ENCODE results near the gene CALML4. TPM values are rescaled to one million over a fixed set of nuclear protein-coding genes. Genes with fewer than 3 reads are reported as not detected.

CALML4 gene
- total RNA-seq, 2 experiments from 2014 or later: 1.5 to 2.0 TPM

- no peaks in the 10 kb centered on the region for H3K27me3 Mint-ChIP-seq
- intact Hi-C loops (cut with DNase I, micrococcal nuclease): no loop called here
- H3K4me1 Mint-ChIP-seq (ENCODE audit: low read depth): no peaks in the 10 kb centered on the region
- no peak for TF ChIP-seq CTCF (IDR thresholded peaks at IDR 0.05)
- H3K36me3 ChIP-seq (ENCODE audit: insufficient read depth, low read length): no peaks in the 10 kb centered on the region
- H3K4me3 Mint-ChIP-seq: no peak overlapping the region
- no peaks in the 10 kb centered on the region for H3K4me1 ChIP-seq (ENCODE audit: insufficient read depth, low read length)
- peaks cover 24% of the 10 kb centered on the region for H3K36me3 Mint-ChIP-seq (ENCODE audit: low read depth)
- peaks cover 16 to 17% of the 10 kb centered on the region in 2 experiments for H3K9me3 ChIP-seq (ENCODE audit: control insufficient read depth in 1 of 2, insufficient read depth in 1 of 2, low read length in 2 of 2)
- CTCF ChIA-PET: interaction anchor here (0.7 kb wide), 1 partner anchor 13 kb away, joined by 3 read pairs; no protein-coding TSS in a partner anchor
- POLR2A ChIA-PET: interaction anchor here (0.6 kb wide), 1 partner anchor 9 kb away, joined by 4 read pairs; no protein-coding TSS in a partner anchor
- no peaks in the 10 kb centered on the region for H3K27me3 ChIP-seq (ENCODE audit: control insufficient read depth in 1 of 2, insufficient read depth in 2 of 2, low read length in 2 of 2)
- H3K9me3 Mint-ChIP-seq: peaks cover 3% of the 10 kb centered on the region
- H3K27ac ChIP-seq (ENCODE audit: low read depth in 1 of 2, low read length in 2 of 2): no peak overlapping the region
- no peak overlapping the region for H3K4me3 ChIP-seq (ENCODE audit: low read length)
- ATAC-seq (ENCODE audit: poor library complexity) (no peak), DNase-seq (no peak)
- H3K27ac Mint-ChIP-seq: no peak overlapping the region
These were observed 39.1 kb upstream of the CALML4 start for GRCh38 chr15:68244235-68244634.

- Mint-ChIP-seq H3K36me3 (ENCODE audit: low read depth) (peaks cover 24% of the 10 kb centered on the region), H3K4me1 (ENCODE audit: low read depth) (no peaks in the 10 kb centered on the region), H3K27me3 (no peaks in the 10 kb centered on the region), H3K4me3 (no peak overlapping the region), H3K9me3 (peaks cover 3% of the 10 kb centered on the region), H3K27ac (no peak overlapping the region)
- Histone ChIP-seq H3K27me3 (ENCODE audit: control insufficient read depth in 1 of 2, insufficient read depth in 2 of 2, low read length in 2 of 2) (no peaks in the 10 kb centered on the region), H3K4me1 (ENCODE audit: insufficient read depth, low read length) (no peaks in the 10 kb centered on the region), H3K9me3 (ENCODE audit: control insufficient read depth in 1 of 2, insufficient read depth in 1 of 2, low read length in 2 of 2) (peaks cover 16 to 17% of the 10 kb centered on the region in 2 experiments), H3K27ac (ENCODE audit: low read depth in 1 of 2, low read length in 2 of 2) (no peak overlapping the region), H3K4me3 (ENCODE audit: low read length) (no peak overlapping the region), H3K36me3 (ENCODE audit: insufficient read depth, low read length) (no peaks in the 10 kb centered on the region)
- ChIA-PET CTCF (interaction anchor here (1.3 kb wide), 1 partner anchor 12 kb away, joined by 3 read pairs; no protein-coding TSS in a partner anchor), POLR2A (interaction anchor here (0.7 to 0.8 kb wide), 2 partner anchors 16 to 28 kb away, joined by 4 to 5 read pairs; no protein-coding TSS in a partner anchor)
- intact Hi-C loops (cut with DNase I, micrococcal nuclease): no loop called here
- DNase-seq: no peak
- TF ChIP-seq CTCF (IDR thresholded peaks at IDR 0.05): no peak
- no peak for ATAC-seq (ENCODE audit: poor library complexity)
These were observed 36.2 kb upstream of the CALML4 start for GRCh38 chr15:68241088-68241935.

GRCh38 chr15:68239025-68239424, 33.9 kb upstream of the CALML4 start:
- no peak for TF ChIP-seq CTCF (IDR thresholded peaks at IDR 0.05)
- CTCF ChIA-PET: no interaction called here
- POLR2A ChIA-PET: no interaction called here

More at GRCh38 chr15:68239025-68239424, 33.9 kb upstream of the CALML4 start:
- Mint-ChIP-seq H3K27ac (no peak overlapping the region), H3K4me3 (no peak overlapping the region), H3K27me3 (no peaks in the 10 kb centered on the region), H3K4me1 (ENCODE audit: low read depth) (no peaks in the 10 kb centered on the region), H3K36me3 (ENCODE audit: low read depth) (peaks cover 17% of the 10 kb centered on the region), H3K9me3 (peaks cover 3% of the 10 kb centered on the region)
- ATAC-seq (ENCODE audit: poor library complexity) (no peak), DNase-seq (no peak)
- no peaks in the 10 kb centered on the region for H3K36me3 ChIP-seq (ENCODE audit: insufficient read depth, low read length)
- no peak overlapping the region for H3K27ac ChIP-seq (ENCODE audit: low read depth in 1 of 2, low read length in 2 of 2)
- intact Hi-C loops (cut with DNase I, micrococcal nuclease): no loop called here
- H3K9me3 ChIP-seq (ENCODE audit: control insufficient read depth in 1 of 2, insufficient read depth in 1 of 2, low read length in 2 of 2): peaks cover 8 to 9% of the 10 kb centered on the region in 2 experiments
- H3K4me3 ChIP-seq (ENCODE audit: low read length): no peak overlapping the region
- H3K4me1 ChIP-seq (ENCODE audit: insufficient read depth, low read length): no peaks in the 10 kb centered on the region
- no peaks in the 10 kb centered on the region for H3K27me3 ChIP-seq (ENCODE audit: control insufficient read depth in 1 of 2, insufficient read depth in 2 of 2, low read length in 2 of 2)
